ENCODE measurements around the gene PDZK1.
"Not testable (repeated sequence)": the region's sequence is repeated elsewhere in the genome, so short reads cannot be mapped to it uniquely, and the experiment has no call there.

The PDZK1 gene

DNA sequence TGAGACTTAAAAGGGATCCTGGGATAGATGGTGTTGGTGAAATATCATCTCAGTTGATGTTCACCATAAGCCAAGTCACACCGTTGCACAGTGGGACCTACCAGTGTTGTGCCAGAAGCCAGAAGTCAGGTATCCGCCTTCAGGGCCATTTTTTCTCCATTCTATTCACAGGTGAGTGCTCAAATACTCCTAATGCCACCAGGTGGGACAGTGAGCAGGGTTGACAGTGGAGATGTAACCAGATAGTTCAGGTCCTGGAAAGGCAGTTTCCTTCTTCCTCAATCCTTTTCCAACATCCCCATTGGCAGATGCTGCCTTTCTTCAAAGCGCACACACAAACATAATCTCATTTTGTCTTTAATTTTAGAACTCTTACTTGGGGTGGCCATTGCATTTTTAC, 23.7 kb upstream of the PDZK1 start:
- TF ChIP-seq, protein P1, sequence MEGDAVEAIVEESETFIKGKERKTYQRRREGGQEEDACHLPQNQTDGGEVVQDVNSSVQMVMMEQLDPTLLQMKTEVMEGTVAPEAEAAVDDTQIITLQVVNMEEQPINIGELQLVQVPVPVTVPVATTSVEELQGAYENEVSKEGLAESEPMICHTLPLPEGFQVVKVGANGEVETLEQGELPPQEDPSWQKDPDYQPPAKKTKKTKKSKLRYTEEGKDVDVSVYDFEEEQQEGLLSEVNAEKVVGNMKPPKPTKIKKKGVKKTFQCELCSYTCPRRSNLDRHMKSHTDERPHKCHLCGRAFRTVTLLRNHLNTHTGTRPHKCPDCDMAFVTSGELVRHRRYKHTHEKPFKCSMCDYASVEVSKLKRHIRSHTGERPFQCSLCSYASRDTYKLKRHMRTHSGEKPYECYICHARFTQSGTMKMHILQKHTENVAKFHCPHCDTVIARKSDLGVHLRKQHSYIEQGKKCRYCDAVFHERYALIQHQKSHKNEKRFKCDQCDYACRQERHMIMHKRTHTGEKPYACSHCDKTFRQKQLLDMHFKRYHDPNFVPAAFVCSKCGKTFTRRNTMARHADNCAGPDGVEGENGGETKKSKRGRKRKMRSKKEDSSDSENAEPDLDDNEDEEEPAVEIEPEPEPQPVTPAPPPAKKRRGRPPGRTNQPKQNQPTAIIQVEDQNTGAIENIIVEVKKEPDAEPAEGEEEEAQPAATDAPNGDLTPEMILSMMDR (IDR thresholded peaks at IDR 0.05; ENCODE audit: low read depth, low read length): no peak

DNA sequence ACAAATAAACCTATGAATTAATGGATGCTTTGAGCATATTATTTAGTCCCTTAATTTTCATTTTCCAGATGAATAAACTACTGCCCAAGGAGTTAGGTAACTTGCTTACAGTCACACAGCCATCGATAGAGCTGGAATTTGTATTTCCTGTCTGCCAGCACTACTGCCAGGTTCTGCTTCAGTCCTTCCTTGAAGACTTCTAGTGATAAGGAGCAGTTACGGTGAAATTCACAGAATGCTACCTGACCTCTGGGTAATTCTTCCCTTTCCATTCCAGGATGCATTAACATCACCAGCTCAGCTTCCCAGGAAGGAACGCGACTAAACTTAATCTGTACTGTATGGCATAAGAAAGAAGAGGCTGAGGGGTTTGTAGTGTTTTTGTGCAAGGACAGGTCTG, 23.3 kb upstream of the PDZK1 start:
- no peak overlapping the region for H3K4me3 ChIP-seq (ENCODE audit: low read depth, low read length)
- TF ChIP-seq, protein P1 (IDR thresholded peaks at IDR 0.05; ENCODE audit: low read depth, low read length): no peak
- in situ Hi-C loops (cut with HindIII; ENCODE audit: low sequenced_read_pairs): no loop called here
- DNase-seq (ENCODE audit: low read depth, low spot score): no peak

More for the DNA sequence above, 23.7 kb upstream of the PDZK1 start:
- no peak for DNase-seq (ENCODE audit: low read depth, low spot score)
- in situ Hi-C loops (cut with HindIII; ENCODE audit: low sequenced_read_pairs): no loop called here
- H3K4me3 ChIP-seq (ENCODE audit: low read depth, low read length): no peak overlapping the region

DNA sequence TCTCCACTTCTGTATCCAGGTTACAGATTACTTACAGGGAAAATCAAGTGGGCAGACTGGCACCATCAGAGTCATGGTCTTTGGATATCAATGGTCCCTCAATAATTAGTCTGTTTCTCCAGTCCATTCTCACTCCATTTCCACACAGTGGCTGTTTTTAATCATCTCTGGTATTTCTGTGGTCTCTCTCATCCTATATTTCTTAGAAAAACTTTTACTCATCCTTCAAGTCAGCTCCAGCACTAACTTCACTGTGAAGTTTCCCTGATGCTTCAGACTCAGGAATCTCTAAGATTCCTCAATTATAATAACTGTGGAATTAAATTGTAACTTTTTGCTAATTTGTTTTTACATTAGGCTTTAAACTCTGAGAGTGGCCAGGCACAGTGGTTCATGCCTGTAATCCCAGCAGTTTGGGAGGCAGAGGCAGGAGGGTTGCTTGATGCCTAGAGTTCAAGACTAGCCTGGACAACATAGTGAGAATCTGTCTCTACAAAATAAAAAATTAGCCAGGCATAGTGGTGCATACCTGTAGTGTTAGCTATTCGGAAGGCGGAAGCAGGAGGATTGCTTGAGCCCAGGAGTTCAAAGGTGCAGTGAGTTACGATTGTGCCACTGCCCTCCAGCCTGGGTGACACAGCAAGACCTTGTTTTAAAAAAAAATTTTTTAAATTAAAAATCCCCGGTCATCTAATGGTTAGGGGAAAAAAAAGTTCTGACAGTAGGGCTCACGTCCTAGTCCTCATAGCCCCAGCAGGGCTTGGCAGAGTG, 22.7 kb upstream of the PDZK1 start:
- DNase-seq (ENCODE audit: low read depth, low spot score): no peak
- in situ Hi-C loops (cut with HindIII; ENCODE audit: low sequenced_read_pairs): no loop called here
- TF ChIP-seq, protein P1 (IDR thresholded peaks at IDR 0.05; ENCODE audit: low read depth, low read length): no peak
- H3K4me3 ChIP-seq (ENCODE audit: low read depth, low read length): no peak overlapping the region

DNA sequence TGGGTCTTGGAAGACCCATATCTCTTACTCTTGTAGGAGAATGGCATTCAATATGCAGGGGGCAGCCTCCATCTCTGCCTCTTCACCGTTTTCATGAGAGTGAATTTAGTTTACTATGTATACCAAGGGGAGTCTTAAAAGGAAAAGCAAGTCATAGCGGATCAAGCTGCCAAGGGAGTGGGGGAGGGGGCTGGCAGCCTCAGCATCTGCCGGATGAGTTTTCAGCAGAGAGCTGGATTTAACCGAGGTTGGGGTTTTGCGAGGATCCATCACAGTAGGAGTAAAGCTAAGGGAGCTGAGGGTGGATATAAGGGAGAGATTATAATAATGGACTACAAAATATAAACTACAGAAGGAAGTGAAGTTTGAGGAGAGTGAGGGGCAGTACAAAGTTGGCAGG, 22.0 kb upstream of the PDZK1 start:
- H3K4me3 ChIP-seq (ENCODE audit: low read depth, low read length): no peak overlapping the region
- no peak for DNase-seq (ENCODE audit: low read depth, low spot score)
- in situ Hi-C loops (cut with HindIII; ENCODE audit: low sequenced_read_pairs): no loop called here
- TF ChIP-seq, protein P1 (IDR thresholded peaks at IDR 0.05; ENCODE audit: low read depth, low read length): no peak

DNA sequence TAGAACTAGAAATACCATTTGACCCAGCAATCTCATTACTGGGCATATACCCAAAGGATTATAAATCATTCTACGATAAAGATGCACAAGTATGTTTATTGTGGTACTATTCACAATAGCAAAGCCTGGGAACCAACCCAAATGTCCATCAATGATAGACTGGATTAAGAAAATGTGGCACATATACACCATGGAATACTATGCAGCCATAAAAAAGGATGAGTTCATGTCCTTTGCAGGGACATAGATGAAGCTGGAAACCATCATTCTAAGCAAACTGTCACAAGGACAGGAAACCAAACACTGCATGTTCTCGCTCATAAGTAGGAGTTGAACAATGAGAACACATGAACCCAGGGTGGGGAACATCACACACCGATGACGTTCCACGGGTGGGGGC, 19.0 kb upstream of the PDZK1 start:
- H3K4me3 ChIP-seq (ENCODE audit: low read depth, low read length); in situ Hi-C loops (cut with HindIII; ENCODE audit: low sequenced_read_pairs); DNase-seq (ENCODE audit: low read depth, low spot score): not testable (repeated sequence)

DNA sequence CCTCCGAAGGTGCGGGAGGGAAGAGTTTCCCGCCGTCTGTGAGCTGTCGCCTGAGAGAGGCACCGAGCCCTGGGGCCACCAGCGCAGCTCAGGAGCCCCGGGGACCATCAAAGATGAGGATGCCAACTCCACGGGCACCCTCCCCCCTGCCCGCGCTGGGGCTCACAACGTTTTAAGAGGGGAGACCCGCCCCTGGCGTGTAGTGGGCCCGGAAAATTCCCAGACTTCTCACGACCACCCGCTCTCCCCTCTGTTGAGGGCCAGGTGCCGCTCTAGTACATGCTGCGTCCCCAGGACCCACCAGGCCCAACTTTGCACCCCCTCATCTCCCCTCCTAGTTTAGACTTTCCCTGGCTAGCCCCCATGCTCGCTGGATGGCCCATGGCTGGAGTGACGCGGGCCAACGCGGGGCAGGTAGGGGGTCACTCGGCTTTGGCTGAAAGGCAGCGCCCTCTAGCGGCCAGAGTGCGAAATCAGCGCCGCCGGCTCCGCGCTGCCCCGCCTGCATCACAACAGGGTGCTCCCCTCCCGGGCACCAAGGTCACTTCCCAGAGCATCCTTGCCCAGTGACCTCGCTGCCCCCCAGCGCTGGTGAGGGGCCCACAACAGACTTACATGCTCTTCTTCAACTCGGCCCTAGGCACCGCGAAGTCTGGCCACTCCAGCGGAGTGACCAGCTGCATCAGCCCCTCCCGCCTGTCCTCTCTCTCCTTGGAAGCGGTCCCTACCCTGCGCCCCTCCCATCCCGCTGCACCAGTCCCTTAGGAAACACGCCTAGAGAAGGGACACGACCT, 13.9 kb upstream of the PDZK1 start:
- DNase-seq (ENCODE audit: low read depth, low spot score): peak; percentile 46
- TF ChIP-seq, protein P1 (IDR thresholded peaks at IDR 0.05; ENCODE audit: low read depth, low read length): peak; percentile 88
- in situ Hi-C loops (cut with HindIII; ENCODE audit: low sequenced_read_pairs): no loop called here
- peak overlapping the region; percentile 40 for H3K4me3 ChIP-seq (ENCODE audit: low read depth, low read length)

DNA sequence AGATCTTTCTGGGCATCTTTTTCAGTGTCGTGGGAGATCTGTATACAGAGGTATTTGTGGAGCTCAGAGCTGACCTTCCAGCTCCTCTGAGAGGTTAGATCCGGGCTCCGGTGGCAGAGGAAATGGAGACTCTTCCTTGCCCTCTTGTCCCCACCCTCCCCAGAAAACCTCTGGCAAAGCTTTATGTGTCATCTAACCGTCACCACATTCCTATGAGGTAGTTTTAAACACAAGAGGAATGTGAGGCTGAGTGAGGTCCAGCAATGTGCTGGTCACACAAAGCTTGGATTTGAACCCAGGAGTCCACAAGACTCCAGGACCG, 13.3 kb upstream of the PDZK1 start:
- in situ Hi-C loops (cut with HindIII; ENCODE audit: low sequenced_read_pairs): no loop called here
- H3K4me3 ChIP-seq (ENCODE audit: low read depth, low read length): no peak overlapping the region
- TF ChIP-seq, protein P1 (IDR thresholded peaks at IDR 0.05; ENCODE audit: low read depth, low read length): no peak
- DNase-seq (ENCODE audit: low read depth, low spot score): peak; percentile 66
